ENCODE data around the gene BUB1B. TPM values are rescaled to one million over a fixed set of nuclear protein-coding genes. Genes with fewer than 3 reads are reported as not detected.

The BUB1B gene
- total RNA-seq, 1 experiment from 2014 or later, result 83.2 TPM

DNA sequence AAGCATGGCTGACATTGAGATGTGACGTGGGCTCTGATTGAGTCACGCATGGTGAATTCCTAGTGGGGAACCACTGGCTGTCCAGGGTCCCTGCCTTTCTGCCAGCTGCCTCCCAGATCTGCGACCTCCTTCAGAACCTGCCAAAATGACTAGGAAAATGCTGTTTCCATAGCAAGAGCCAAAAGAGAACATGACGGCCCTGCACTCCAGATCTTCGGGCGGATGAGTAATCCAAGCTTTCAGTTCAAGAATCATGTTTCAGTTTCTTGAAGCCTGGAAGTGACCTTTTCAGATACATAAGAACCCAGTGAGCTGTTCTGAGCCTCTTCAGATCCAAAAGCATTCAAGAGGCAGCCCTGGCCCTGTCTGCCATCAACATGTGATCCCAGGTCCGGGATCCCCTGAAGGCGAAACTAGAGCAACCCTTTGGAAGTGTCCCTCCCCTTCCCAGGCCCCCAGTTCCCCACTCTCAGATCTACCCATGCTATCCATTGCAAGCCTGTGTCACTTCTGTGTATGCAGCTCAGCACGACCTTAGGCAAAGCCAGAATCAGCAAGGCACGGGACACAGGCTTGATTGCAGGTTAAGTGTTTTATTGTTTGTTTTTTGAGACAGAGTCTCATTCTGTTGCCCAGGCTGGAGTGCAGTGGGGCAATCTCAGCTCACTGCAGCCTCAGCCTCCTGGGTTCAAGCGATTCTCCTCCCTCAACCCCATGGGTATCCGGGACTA, 102.3 kb downstream of the BUB1B start:
- no peak for DNase-seq
- no peak overlapping the region for H3K14ac ChIP-seq (ENCODE audit: insufficient read depth, low read length)
- H2AFZ ChIP-seq (ENCODE audit: low read length), result no peak overlapping the region
- H3K4me2 ChIP-seq (ENCODE audit: insufficient read depth, insufficient read length, low read length), result no peak overlapping the region
- H3K27ac ChIP-seq (ENCODE audit: insufficient read length, low read depth, low read length), result no peak overlapping the region
- H3K4me1 ChIP-seq (ENCODE audit: insufficient read depth, low read length), result peaks cover 3% of the 10 kb centered on the region; the same call in 1 of the 2 replicates
- Mint-ChIP-seq H3K27me3 (ENCODE audit: low read depth) (no peaks in the 10 kb centered on the region; the same call in 1 of the 2 replicates), H3K27ac (no peak overlapping the region), H3K4me3 (no peak overlapping the region), H3K9me3 (no peaks in the 10 kb centered on the region), H3K36me3 (ENCODE audit: insufficient read depth in 1 of 3, low read depth in 3 of 3) (no peaks in the 10 kb centered on the region; a peak in 2 of 7 replicates), H3K4me1 (peaks cover 21 to 31% of the 10 kb centered on the region in 2 experiments)
- no peak overlapping the region for H2BK12ac ChIP-seq (ENCODE audit: insufficient read length, low read depth, low read length)
- no peak overlapping the region for H3K4ac ChIP-seq (ENCODE audit: low read depth, low read length)
- H3K9ac ChIP-seq (ENCODE audit: extremely low read depth, insufficient read length, low read length), result no peak overlapping the region
- no peak overlapping the region for H4K8ac ChIP-seq (replicated peaks; ENCODE audit: insufficient read length, low read depth, low read length)
- H3K79me2 ChIP-seq (ENCODE audit: insufficient read depth, low read length), result no peaks in the 10 kb centered on the region
- no peak overlapping the region for H3K56ac ChIP-seq (ENCODE audit: insufficient read length, low read depth, low read length)
- H2BK20ac ChIP-seq (ENCODE audit: low read depth, low read length, poor library complexity, severe bottlenecking), result no peak overlapping the region
- H3T11ph ChIP-seq (ENCODE audit: low read length), result no peak overlapping the region
- no peak overlapping the region for H4K91ac ChIP-seq (ENCODE audit: insufficient read length, low read depth, low read length)
- H3K79me1 ChIP-seq (ENCODE audit: insufficient read depth, low read depth, low read length, poor library complexity, severe bottlenecking), result no peaks in the 10 kb centered on the region
- no peaks in the 10 kb centered on the region for H4K20me1 ChIP-seq (ENCODE audit: control insufficient read depth, insufficient read depth, insufficient read length)
- H3K23ac ChIP-seq (ENCODE audit: insufficient read length, low read depth, low read length), result no peak overlapping the region
- no peak overlapping the region for H2BK15ac ChIP-seq (ENCODE audit: low read depth, low read length)
- H3K23me2 ChIP-seq (ENCODE audit: insufficient read length, low read depth, low read length, poor library complexity, severe bottlenecking), result no peaks in the 10 kb centered on the region
- H3K18ac ChIP-seq (ENCODE audit: insufficient read length, low read depth, low read length), result no peak overlapping the region
- H2BK120ac ChIP-seq (ENCODE audit: low read depth, low read length, poor library complexity, severe bottlenecking), result no peak overlapping the region
- H3K9me3 ChIP-seq (ENCODE audit: control insufficient read depth, low read depth, low read length), result no peaks in the 10 kb centered on the region
- H4K5ac ChIP-seq (ENCODE audit: insufficient read length, low read depth, low read length), result no peak overlapping the region
- no peak overlapping the region for H2BK5ac ChIP-seq (ENCODE audit: insufficient read length, low read length)
- H2AK5ac ChIP-seq (ENCODE audit: insufficient read length, low read length), result no peak overlapping the region
- H3K27me3 ChIP-seq (ENCODE audit: insufficient read depth, low read length), result no peaks in the 10 kb centered on the region
- TF ChIP-seq, protein P1, sequence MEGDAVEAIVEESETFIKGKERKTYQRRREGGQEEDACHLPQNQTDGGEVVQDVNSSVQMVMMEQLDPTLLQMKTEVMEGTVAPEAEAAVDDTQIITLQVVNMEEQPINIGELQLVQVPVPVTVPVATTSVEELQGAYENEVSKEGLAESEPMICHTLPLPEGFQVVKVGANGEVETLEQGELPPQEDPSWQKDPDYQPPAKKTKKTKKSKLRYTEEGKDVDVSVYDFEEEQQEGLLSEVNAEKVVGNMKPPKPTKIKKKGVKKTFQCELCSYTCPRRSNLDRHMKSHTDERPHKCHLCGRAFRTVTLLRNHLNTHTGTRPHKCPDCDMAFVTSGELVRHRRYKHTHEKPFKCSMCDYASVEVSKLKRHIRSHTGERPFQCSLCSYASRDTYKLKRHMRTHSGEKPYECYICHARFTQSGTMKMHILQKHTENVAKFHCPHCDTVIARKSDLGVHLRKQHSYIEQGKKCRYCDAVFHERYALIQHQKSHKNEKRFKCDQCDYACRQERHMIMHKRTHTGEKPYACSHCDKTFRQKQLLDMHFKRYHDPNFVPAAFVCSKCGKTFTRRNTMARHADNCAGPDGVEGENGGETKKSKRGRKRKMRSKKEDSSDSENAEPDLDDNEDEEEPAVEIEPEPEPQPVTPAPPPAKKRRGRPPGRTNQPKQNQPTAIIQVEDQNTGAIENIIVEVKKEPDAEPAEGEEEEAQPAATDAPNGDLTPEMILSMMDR (conservative IDR thresholded peaks at IDR 0.05), result no peak
- WGBS (ENCODE audit: extremely low coverage, insufficient read length, low lambda C conversion rate), result no CpG with 5 or more reads among the region's 12 CpGs

Measured in H9 (cell line).